Stimulated activated CD4-positive, alpha-beta T cell treated with anti-CD3 and anti-CD28 coated beads, Interleukin-1b, Interleukin-23, amount 100 ng/mL, for 4 hours (primary cell): ENCODE results near the gene CHN2.

Source experiments
- DNase-seq, 2 donors: peaks; one replicate each; pipeline ENCODE4 v3.0.0-alpha.2; 2020; ENCODE audit warnings: low read depth in 2 of 2

Gene CHN2

GRCh38 chr7:29394321-29394720, 199.7 kb downstream of the CHN2 start:
- DNase-seq: no peak

GRCh38 chr7:29396563-29396962, 202.0 kb downstream of the CHN2 start:
- DNase-seq: no peak

GRCh38 chr7:29397398-29397797, 202.8 kb downstream of the CHN2 start:
- DNase-seq: no peak

GRCh38 chr7:29398011-29398410, 203.4 kb downstream of the CHN2 start:
- no peak for DNase-seq

GRCh38 chr7:29400437-29400836, 205.9 kb downstream of the CHN2 start:
- no peak for DNase-seq

GRCh38 chr7:29401769-29402168, 207.2 kb downstream of the CHN2 start:
- no peak for DNase-seq

- no peak for DNase-seq
Observed at GRCh38 chr7:29405891-29406290, 211.3 kb downstream of the CHN2 start.

- no peak for DNase-seq
Observed at GRCh38 chr7:29406366-29406765, 211.8 kb downstream of the CHN2 start.

- DNase-seq: peak in 1 of 2 donors; percentile 52
Observed at GRCh38 chr7:29408841-29409243, 214.3 kb downstream of the CHN2 start.

GRCh38 chr7:29410996-29411395, 216.4 kb downstream of the CHN2 start:
- DNase-seq: no peak

GRCh38 chr7:29412912-29413311, 218.3 kb downstream of the CHN2 start:
- DNase-seq: no peak

GRCh38 chr7:29413626-29414136, 219.1 kb downstream of the CHN2 start:
- DNase-seq: no peak

GRCh38 chr7:29414216-29414615, 219.6 kb downstream of the CHN2 start:
- DNase-seq: no peak

- DNase-seq: no peak
Observed at GRCh38 chr7:29415215-29415614, 220.6 kb downstream of the CHN2 start.

GRCh38 chr7:29416276-29416937, 221.8 kb downstream of the CHN2 start:
- no peak for DNase-seq

- no peak for DNase-seq
Observed at GRCh38 chr7:29416938-29417305, 222.3 kb downstream of the CHN2 start.

GRCh38 chr7:29418056-29418455, 223.5 kb downstream of the CHN2 start:
- no peak for DNase-seq

GRCh38 chr7:29418651-29419050, 224.1 kb downstream of the CHN2 start:
- no peak for DNase-seq

GRCh38 chr7:29420011-29420410, 225.4 kb downstream of the CHN2 start:
- no peak for DNase-seq

GRCh38 chr7:29421010-29421956, 226.7 kb downstream of the CHN2 start:
- DNase-seq: no peak

- no peak for DNase-seq
Observed at GRCh38 chr7:29422829-29423228, 228.3 kb downstream of the CHN2 start.

- DNase-seq: no peak
Observed at GRCh38 chr7:29424295-29424983, 229.9 kb downstream of the CHN2 start.
